ENCODE data around the gene IL36G. TPM values are rescaled to one million over a fixed set of nuclear protein-coding genes. Genes with fewer than 3 reads are reported as not detected.

IL36G gene
- total and polyA plus RNA-seq, 2 of the 13 experiments (the other 11 are each of a cell fraction or from before 2014, with no cell fraction given): not detected

GRCh38 chr2:112947374-112947773 is 30.4 kb upstream of the IL36G start (continued):
- TF ChIP-seq MTA1 (CRISPR knock-in tag; IDR thresholded peaks at IDR 0.05; ENCODE audit: borderline replicate concordance) (no peak), NCOA2 (CRISPR knock-in tag; IDR thresholded peaks at IDR 0.05) (no peak), ZNF484 (CRISPR knock-in tag; IDR thresholded peaks at IDR 0.05; ENCODE audit: borderline replicate concordance, low read depth) (no peak), CCDC6 (CRISPR knock-in tag; IDR thresholded peaks at IDR 0.05) (no peak), AFF4 (CRISPR knock-in tag; IDR thresholded peaks at IDR 0.05) (no peak), ZMYM2 (CRISPR knock-in tag; IDR thresholded peaks at IDR 0.05) (no peak), GATAD2A (CRISPR knock-in tag; IDR thresholded peaks at IDR 0.05) (peak; percentile 24; the same call in 1 of the 2 replicates), HNRNPLL (IDR thresholded peaks at IDR 0.05; ENCODE audit: low read depth, low read length, poor library complexity, severe bottlenecking) (no peak), SP4 (CRISPR knock-in tag; IDR thresholded peaks at IDR 0.05) (no peak), MIXL1 (CRISPR knock-in tag; IDR thresholded peaks at IDR 0.05) (no peak), CAMTA2 (CRISPR knock-in tag; IDR thresholded peaks at IDR 0.05; ENCODE audit: borderline replicate concordance) (no peak), BRD4 (CRISPR knock-in tag; IDR thresholded peaks at IDR 0.05) (no peak), TFE3 (CRISPR knock-in tag; IDR thresholded peaks at IDR 0.05) (peak; percentile 38; the same call in 1 of the 2 replicates), NR2F1 (CRISPR knock-in tag; IDR thresholded peaks at IDR 0.05) (peak; percentile 43 to 64; a peak in 2 of 4 replicates)
- TF ChIP-seq, protein P1, sequence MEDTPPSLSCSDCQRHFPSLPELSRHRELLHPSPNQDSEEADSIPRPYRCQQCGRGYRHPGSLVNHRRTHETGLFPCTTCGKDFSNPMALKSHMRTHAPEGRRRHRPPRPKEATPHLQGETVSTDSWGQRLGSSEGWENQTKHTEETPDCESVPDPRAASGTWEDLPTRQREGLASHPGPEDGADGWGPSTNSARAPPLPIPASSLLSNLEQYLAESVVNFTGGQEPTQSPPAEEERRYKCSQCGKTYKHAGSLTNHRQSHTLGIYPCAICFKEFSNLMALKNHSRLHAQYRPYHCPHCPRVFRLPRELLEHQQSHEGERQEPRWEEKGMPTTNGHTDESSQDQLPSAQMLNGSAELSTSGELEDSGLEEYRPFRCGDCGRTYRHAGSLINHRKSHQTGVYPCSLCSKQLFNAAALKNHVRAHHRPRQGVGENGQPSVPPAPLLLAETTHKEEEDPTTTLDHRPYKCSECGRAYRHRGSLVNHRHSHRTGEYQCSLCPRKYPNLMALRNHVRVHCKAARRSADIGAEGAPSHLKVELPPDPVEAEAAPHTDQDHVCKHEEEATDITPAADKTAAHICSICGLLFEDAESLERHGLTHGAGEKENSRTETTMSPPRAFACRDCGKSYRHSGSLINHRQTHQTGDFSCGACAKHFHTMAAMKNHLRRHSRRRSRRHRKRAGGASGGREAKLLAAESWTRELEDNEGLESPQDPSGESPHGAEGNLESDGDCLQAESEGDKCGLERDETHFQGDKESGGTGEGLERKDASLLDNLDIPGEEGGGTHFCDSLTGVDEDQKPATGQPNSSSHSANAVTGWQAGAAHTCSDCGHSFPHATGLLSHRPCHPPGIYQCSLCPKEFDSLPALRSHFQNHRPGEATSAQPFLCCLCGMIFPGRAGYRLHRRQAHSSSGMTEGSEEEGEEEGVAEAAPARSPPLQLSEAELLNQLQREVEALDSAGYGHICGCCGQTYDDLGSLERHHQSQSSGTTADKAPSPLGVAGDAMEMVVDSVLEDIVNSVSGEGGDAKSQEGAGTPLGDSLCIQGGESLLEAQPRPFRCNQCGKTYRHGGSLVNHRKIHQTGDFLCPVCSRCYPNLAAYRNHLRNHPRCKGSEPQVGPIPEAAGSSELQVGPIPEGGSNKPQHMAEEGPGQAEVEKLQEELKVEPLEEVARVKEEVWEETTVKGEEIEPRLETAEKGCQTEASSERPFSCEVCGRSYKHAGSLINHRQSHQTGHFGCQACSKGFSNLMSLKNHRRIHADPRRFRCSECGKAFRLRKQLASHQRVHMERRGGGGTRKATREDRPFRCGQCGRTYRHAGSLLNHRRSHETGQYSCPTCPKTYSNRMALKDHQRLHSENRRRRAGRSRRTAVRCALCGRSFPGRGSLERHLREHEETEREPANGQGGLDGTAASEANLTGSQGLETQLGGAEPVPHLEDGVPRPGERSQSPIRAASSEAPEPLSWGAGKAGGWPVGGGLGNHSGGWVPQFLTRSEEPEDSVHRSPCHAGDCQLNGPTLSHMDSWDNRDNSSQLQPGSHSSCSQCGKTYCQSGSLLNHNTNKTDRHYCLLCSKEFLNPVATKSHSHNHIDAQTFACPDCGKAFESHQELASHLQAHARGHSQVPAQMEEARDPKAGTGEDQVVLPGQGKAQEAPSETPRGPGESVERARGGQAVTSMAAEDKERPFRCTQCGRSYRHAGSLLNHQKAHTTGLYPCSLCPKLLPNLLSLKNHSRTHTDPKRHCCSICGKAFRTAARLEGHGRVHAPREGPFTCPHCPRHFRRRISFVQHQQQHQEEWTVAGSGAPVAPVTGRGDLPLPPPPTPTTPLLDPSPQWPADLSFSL (CRISPR knock-in tag; IDR thresholded peaks at IDR 0.05): no peak
- TF ChIP-seq, protein P2, sequence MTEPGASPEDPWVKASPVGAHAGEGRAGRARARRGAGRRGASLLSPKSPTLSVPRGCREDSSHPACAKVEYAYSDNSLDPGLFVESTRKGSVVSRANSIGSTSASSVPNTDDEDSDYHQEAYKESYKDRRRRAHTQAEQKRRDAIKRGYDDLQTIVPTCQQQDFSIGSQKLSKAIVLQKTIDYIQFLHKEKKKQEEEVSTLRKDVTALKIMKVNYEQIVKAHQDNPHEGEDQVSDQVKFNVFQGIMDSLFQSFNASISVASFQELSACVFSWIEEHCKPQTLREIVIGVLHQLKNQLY (CRISPR knock-in tag; IDR thresholded peaks at IDR 0.05): peak; percentile 32; the same call in 1 of the 2 replicates
- TF ChIP-seq, protein P3, sequence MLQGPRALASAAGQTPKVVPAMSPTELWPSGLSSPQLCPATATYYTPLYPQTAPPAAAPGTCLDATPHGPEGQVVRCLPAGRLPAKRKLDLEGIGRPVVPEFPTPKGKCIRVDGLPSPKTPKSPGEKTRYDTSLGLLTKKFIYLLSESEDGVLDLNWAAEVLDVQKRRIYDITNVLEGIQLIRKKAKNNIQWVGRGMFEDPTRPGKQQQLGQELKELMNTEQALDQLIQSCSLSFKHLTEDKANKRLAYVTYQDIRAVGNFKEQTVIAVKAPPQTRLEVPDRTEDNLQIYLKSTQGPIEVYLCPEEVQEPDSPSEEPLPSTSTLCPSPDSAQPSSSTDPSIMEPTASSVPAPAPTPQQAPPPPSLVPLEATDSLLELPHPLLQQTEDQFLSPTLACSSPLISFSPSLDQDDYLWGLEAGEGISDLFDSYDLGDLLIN (CRISPR knock-in tag; IDR thresholded peaks at IDR 0.05; ENCODE audit: borderline replicate concordance): no peak

All from HepG2 (cell line).